Colonic mucosa (tissue), 4 donors: ENCODE results near the gene FMN1. TPM values are rescaled to one million over a fixed set of nuclear protein-coding genes. Genes with fewer than 3 reads are reported as not detected.

Experiments used
- DNase-seq: peaks from one replicate; pipeline ENCODE4 v3.0.0-alpha.2; 2020
- H3K27ac ChIP-seq: fragments of 200-600 bp; one replicate; pipeline ENCODE4 v1.8.0; 2021
- H3K27me3 ChIP-seq: fragments of 200-600 bp; one replicate; pipeline ENCODE4 v1.8.0; 2021
- H3K36me3 ChIP-seq: fragments of 200-600 bp; one replicate; pipeline ENCODE4 v1.8.0; 2021
- H3K4me1 ChIP-seq: fragments of 200-600 bp; one replicate; pipeline ENCODE4 v1.8.0; 2021; ENCODE audit warnings: mild to moderate bottlenecking
- H3K4me3 ChIP-seq: fragments of 200-600 bp; one replicate; pipeline ENCODE4 v1.8.0; 2021
- H3K9ac ChIP-seq, 2 donors: one replicate each; pipeline ENCODE4 v1.7.0; 2013; ENCODE audit warnings: control low read depth in 2 of 2, low read depth in 2 of 2, low read length in 2 of 2
- H3K9me3 ChIP-seq: fragments of 200-600 bp; one replicate; pipeline ENCODE4 v1.8.0; 2021
- intact Hi-C: fragments of 100-400 bp; cut with DNase I; formaldehyde crosslinking; loops from one replicate; pipeline ENCODE4 v1.14.1; 2022
- total RNA-seq, 2 donors: library from RNA; stranded (reverse); fragmentation: NEBNext Ultra II Directional in 1 of 2; extraction: Animal tissue kit (Norgen Biotek cat#: 25700) in 1 of 2; gene quantifications; one replicate each; pipeline ENCODE4 v1.2.1, GENCODE V29; 2021
- TF ChIP-seq, protein P1 (sequence below): fragments of 200-600 bp; IDR thresholded peaks from one replicate; pipeline ENCODE4 v1.8.0; 2022; ENCODE audit warnings: antibody characterized with exemption, mild to moderate bottlenecking
- donor health status: healthy.
- donor health status: DM: no; HTN: no; CAD: no.
- donor health status: DM: no; HTN: no; CAD: no.

FMN1 gene
- total RNA-seq, 2 donors from 2014 or later, result 23.5 to 32.0 TPM

DNA sequence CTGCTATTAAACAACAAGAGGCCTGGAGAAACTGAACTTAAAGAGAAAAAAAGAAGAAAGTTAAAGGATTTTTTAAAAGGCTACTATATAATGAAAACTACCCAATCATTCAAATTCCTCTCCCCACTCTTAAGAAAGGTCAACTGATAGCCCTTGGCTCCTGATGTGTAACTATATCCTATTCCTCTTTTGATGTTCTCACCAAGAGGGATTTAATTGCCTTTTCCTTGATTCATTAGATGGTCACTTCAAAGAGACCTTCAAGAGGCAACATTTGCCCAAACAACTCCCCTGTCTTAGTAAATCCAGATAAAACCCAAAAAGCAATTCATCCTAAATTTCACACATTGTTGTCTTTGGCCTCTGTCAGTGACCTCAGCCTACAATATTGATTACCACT lies 86.0 kb downstream of the FMN1 start:
- no peak overlapping the region for H3K9ac ChIP-seq
- TF ChIP-seq, protein P1, sequence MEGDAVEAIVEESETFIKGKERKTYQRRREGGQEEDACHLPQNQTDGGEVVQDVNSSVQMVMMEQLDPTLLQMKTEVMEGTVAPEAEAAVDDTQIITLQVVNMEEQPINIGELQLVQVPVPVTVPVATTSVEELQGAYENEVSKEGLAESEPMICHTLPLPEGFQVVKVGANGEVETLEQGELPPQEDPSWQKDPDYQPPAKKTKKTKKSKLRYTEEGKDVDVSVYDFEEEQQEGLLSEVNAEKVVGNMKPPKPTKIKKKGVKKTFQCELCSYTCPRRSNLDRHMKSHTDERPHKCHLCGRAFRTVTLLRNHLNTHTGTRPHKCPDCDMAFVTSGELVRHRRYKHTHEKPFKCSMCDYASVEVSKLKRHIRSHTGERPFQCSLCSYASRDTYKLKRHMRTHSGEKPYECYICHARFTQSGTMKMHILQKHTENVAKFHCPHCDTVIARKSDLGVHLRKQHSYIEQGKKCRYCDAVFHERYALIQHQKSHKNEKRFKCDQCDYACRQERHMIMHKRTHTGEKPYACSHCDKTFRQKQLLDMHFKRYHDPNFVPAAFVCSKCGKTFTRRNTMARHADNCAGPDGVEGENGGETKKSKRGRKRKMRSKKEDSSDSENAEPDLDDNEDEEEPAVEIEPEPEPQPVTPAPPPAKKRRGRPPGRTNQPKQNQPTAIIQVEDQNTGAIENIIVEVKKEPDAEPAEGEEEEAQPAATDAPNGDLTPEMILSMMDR, result no peak
- H3K27me3 ChIP-seq, result no peaks in the 10 kb centered on the region
- no peak for DNase-seq
- intact Hi-C loops, result no loop called here
- H3K27ac ChIP-seq, result no peak overlapping the region
- no peaks in the 10 kb centered on the region for H3K4me1 ChIP-seq
- no peaks in the 10 kb centered on the region for H3K9me3 ChIP-seq
- no peaks in the 10 kb centered on the region for H3K36me3 ChIP-seq
- H3K4me3 ChIP-seq, result no peak overlapping the region

DNA sequence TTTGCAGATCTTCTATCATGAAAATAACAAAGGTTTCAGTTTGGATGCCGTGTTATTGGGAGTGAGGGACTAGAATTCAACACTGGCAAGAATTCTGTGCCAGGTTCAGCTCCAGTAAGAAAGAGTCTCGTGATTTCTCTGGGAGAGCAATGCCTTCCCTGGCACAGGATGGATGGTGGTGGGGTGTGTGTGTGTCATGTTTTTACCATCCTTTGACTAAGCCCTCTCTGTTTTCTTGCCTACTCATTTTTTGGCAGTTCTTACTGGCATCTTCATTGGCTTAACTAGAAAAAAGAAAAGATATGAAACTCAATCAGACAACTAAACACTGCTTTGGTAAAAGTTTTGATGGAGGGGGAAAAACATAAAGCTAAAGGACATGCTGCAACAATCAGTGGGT lies 86.6 kb downstream of the FMN1 start:
- intact Hi-C loops, result no loop called here
- Histone ChIP-seq H3K36me3 (no peaks in the 10 kb centered on the region), H3K4me1 (no peaks in the 10 kb centered on the region), H3K27ac (no peak overlapping the region), H3K4me3 (no peak overlapping the region), H3K9ac (no peak overlapping the region), H3K9me3 (no peaks in the 10 kb centered on the region), H3K27me3 (no peaks in the 10 kb centered on the region)
- TF ChIP-seq, protein P1, result no peak
- DNase-seq, result no peak

DNA sequence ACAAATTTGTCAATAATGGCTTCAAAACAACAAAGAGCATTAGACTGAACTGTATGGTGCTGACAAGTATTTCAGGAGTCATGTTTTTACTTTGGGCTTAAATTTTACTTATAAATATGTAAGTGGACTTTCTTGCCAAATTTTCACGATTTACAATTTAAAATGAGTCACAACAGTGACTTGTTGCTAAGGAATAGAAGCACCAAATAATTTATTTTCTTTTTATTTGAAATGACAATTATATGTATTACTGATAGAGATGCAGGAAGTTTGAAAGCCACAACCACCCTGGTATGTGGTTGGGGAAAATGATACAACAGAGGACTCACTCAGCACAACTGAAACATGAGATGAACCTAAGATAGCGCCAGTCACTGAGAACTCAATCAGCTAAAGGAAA lies 90.3 kb downstream of the FMN1 start:
- H3K36me3 ChIP-seq, result no peaks in the 10 kb centered on the region
- DNase-seq, result no peak
- no peak overlapping the region for H3K9ac ChIP-seq
- H3K9me3 ChIP-seq, result no peaks in the 10 kb centered on the region
- no peak overlapping the region for H3K4me3 ChIP-seq
- H3K27ac ChIP-seq, result no peak overlapping the region
- H3K27me3 ChIP-seq, result no peaks in the 10 kb centered on the region
- H3K4me1 ChIP-seq, result no peaks in the 10 kb centered on the region
- TF ChIP-seq, protein P1, result no peak
- intact Hi-C loops, result no loop called here

DNA sequence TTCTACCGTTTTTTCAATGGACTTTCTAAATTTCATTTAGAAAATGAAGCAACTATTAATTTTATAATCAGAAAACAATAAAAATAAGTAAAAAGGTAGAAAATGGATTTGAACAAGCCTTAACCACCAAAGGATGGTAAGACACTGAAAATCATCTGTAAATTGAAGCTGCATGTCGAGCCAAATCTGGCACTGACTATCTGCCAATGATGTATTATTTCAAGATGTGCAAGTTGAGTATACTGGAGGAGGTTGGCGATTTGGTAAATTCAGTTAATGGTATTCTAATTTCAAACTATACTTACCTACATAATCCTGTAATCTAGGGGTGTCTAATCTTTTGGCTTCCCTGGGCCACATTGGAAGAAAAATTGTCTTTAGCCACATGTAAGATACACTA lies 93.5 kb downstream of the FMN1 start:
- no peak overlapping the region for H3K27ac ChIP-seq
- H3K4me1 ChIP-seq, result no peaks in the 10 kb centered on the region
- TF ChIP-seq, protein P1, result no peak
- no peaks in the 10 kb centered on the region for H3K9me3 ChIP-seq
- intact Hi-C loops, result no loop called here
- H3K27me3 ChIP-seq, result no peaks in the 10 kb centered on the region
- no peaks in the 10 kb centered on the region for H3K36me3 ChIP-seq
- H3K4me3 ChIP-seq, result no peak overlapping the region
- DNase-seq, result no peak
- no peak overlapping the region for H3K9ac ChIP-seq

DNA sequence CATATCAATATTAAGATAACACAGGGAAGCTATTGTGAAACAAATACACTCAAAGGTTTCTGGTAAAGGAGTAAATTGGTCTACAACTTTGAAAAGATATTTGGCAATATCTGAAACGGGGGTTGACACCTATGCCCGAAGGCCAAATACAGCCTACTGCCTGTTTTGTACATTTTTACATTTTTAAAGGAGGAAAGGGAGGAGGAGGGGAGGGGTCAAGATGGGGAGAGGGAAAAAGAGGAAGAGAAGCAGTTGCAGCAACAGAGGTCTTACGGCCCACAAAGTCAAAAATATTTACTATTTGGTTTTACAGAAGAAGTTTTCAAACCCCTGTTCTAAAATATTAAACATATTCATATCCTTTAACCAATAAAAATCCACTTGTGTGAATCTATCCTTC lies 94.2 kb downstream of the FMN1 start:
- Histone ChIP-seq H3K4me1 (no peaks in the 10 kb centered on the region), H3K9me3 (no peaks in the 10 kb centered on the region), H3K4me3 (no peak overlapping the region), H3K27ac (no peak overlapping the region), H3K36me3 (no peaks in the 10 kb centered on the region), H3K27me3 (no peaks in the 10 kb centered on the region), H3K9ac (no peak overlapping the region)
- TF ChIP-seq, protein P1, result no peak
- intact Hi-C loops, result no loop called here
- DNase-seq, result no peak

DNA sequence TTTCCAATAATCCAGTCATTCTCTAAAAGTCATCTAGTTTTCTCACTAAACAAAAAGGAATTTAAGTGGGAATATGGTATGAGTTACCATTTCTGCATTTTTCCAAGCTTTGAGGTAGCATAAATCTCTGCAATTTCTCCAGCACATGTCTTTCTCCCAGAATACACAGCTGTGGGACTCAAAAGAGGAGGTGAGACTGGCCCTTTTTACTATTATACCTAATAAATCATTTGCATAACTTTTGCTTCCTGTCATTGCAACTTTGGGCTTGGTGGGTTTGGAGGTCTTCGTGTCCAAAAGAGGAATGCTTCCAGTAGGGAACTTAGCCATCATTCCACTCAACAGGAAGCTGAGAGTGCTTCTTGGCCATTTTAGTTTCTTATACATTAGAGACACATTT lies 94.8 kb downstream of the FMN1 start:
- H3K4me3 ChIP-seq, result no peak overlapping the region
- H3K4me1 ChIP-seq, result no peaks in the 10 kb centered on the region
- H3K36me3 ChIP-seq, result no peaks in the 10 kb centered on the region
- TF ChIP-seq, protein P1, result no peak
- H3K9ac ChIP-seq, result no peak overlapping the region
- intact Hi-C loops, result no loop called here
- no peaks in the 10 kb centered on the region for H3K9me3 ChIP-seq
- H3K27ac ChIP-seq, result no peak overlapping the region
- no peaks in the 10 kb centered on the region for H3K27me3 ChIP-seq
- DNase-seq, result no peak
